Tibial artery (tissue), 4 donors: Measurements from ENCODE around the gene SRGN.

ENCODE experiments used
- DNase-seq, 2 donors: peaks; one replicate each; pipeline ENCODE4 v3.0.0-alpha.2; 2019
- H3K27ac ChIP-seq, 2 donors: fragments of 200-600 bp; sonication (generic) in 1 of 2; 1 replicate in 1 of 2; 2 replicates in 1 of 2; pipeline ENCODE4 v1.5.1; 2018 to 2019; ENCODE audit warnings: mild to moderate bottlenecking in 1 of 2
- H3K27me3 ChIP-seq, 2 donors: fragments of 200-600 bp; sonication (generic) in 1 of 2; one replicate each; pipeline versions ENCODE4 v1.5.1 to v1.6.0; 2016 to 2019
- H3K36me3 ChIP-seq, 3 donors: fragments of 200-600 bp; sonication (generic) in 2 of 3; one replicate each; pipeline ENCODE4 v1.5.1; 2016 to 2019; ENCODE audit warnings: mild to moderate bottlenecking in 2 of 3
- H3K4me1 ChIP-seq, 4 donors: fragments of 200-600 bp; sonication (generic) in 2 of 4; 1 replicate in 3 of 4; 2 replicates in 1 of 4; pipeline ENCODE4 v1.5.1; 2016 to 2019
- H3K4me3 ChIP-seq, 2 donors: fragments of 200-600 bp; sonication (generic) in 1 of 2; 1 replicate in 1 of 2; 2 replicates in 1 of 2; pipeline ENCODE4 v1.5.1; 2018 to 2019; ENCODE audit warnings: mild to moderate bottlenecking in 2 of 2
- H3K9me3 ChIP-seq, 3 donors: fragments of 200-600 bp; sonication (generic) in 1 of 3; one replicate each; pipeline ENCODE4 v1.5.1; 2016 to 2019
- intact Hi-C: fragments of 100-400 bp; cut with DNase I; formaldehyde crosslinking; loops from one replicate; pipeline ENCODE4 v1.15.0; 2023; ENCODE audit warnings: low total_unique reads
- TF ChIP-seq, protein P1 (sequence below), 2 experiments: fragments of 200-600 bp in 1 of 2; fragments of 450-650 bp in 1 of 2; IDR thresholded peaks; one replicate each; pipeline ENCODE4 v1.5.1; 2017 to 2019; ENCODE audit warnings: antibody characterized with exemption in 2 of 2, mild to moderate bottlenecking in 1 of 2, moderate library complexity in 1 of 2

The SRGN gene

DNA sequence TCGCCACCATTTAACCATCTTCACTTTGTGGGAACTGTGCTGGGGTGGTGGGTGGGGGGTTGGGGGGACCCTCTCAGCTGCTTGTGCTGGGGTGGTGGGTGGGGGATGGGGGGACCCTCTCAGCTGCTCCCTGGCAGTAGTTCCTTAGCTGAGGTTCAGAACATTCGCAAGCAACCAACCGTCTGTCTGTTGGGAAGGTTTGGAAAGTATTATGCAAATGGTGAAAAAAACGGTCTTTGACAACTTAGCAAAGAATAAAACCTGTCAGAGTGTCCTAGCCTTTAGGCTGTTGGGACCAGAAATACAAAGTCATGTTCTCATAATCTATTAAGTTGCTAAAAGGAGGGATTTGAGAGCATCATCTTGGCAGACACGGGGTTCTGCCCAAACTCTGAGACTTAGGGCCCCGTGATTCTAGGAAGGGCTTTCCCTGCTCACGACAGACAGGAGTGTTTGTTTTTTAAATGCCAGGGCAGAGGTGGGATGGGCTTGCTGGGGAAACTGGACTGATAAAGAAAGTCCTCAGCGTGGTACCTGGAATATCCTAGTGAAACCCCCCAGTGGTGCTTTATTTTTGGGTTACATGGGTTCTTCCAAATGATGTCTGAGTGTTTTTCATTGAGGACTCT, 14.1 kb upstream of the SRGN start:
- Histone ChIP-seq H3K36me3 (no peaks in the 10 kb centered on the region), H3K4me1 (no peaks in the 10 kb centered on the region), H3K27ac (no peak overlapping the region), H3K4me3 (no peak overlapping the region), H3K9me3 (no peaks in the 10 kb centered on the region), H3K27me3 (no peaks in the 10 kb centered on the region)
- DNase-seq: no peak
- intact Hi-C loops: no loop called here
- TF ChIP-seq, protein P1, sequence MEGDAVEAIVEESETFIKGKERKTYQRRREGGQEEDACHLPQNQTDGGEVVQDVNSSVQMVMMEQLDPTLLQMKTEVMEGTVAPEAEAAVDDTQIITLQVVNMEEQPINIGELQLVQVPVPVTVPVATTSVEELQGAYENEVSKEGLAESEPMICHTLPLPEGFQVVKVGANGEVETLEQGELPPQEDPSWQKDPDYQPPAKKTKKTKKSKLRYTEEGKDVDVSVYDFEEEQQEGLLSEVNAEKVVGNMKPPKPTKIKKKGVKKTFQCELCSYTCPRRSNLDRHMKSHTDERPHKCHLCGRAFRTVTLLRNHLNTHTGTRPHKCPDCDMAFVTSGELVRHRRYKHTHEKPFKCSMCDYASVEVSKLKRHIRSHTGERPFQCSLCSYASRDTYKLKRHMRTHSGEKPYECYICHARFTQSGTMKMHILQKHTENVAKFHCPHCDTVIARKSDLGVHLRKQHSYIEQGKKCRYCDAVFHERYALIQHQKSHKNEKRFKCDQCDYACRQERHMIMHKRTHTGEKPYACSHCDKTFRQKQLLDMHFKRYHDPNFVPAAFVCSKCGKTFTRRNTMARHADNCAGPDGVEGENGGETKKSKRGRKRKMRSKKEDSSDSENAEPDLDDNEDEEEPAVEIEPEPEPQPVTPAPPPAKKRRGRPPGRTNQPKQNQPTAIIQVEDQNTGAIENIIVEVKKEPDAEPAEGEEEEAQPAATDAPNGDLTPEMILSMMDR (IDR thresholded peaks at IDR 0.05): no peak

DNA sequence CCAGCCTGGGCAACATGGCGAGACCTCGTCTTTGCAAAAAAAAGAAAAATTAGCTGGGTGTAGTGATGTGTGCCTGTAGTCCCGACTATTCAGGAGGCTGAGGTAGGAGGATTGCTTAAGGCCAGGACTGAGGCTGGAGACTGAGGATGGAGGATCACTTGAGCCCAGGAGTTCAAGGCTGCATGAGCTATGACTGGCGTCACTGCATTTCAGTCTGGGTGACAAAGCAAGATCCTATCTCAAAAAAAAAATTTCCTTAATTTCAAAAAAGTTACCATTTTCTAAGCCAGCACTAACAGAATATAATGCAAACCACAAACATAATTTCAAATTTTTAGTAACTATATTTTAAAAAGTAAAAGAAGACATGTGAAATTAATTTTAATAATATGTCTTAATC, 13.4 kb upstream of the SRGN start:
- Histone ChIP-seq H3K36me3 (no peaks in the 10 kb centered on the region), H3K27me3 (no peaks in the 10 kb centered on the region), H3K4me3 (no peak overlapping the region), H3K4me1 (no peaks in the 10 kb centered on the region), H3K27ac (no peak overlapping the region), H3K9me3 (no peaks in the 10 kb centered on the region)
- intact Hi-C loops: no loop called here
- DNase-seq: no peak
- TF ChIP-seq, protein P1 (IDR thresholded peaks at IDR 0.05): no peak

DNA sequence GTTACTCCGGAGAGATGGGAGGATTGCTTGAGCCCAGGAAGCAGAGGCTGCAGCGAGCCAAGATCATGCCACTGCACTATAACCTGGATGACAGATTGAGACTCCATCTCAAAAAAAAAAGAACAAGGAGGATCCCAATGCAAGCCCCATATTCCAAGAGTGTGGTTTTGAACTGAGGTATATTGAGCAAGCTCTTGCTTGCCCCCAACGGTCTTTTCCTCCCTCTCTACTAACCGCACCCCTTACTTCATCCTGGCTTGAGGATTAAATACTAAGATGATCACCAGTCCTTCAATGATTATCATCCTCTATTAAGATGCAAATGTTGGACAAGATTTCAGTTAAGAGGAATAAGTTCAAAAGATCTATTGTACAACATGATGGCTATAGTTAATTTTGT, 12.5 kb upstream of the SRGN start:
- Histone ChIP-seq H3K27ac (no peak overlapping the region), H3K9me3 (no peaks in the 10 kb centered on the region), H3K4me3 (no peak overlapping the region), H3K36me3 (no peaks in the 10 kb centered on the region), H3K4me1 (no peaks in the 10 kb centered on the region), H3K27me3 (no peaks in the 10 kb centered on the region)
- intact Hi-C loops: no loop called here
- TF ChIP-seq, protein P1 (IDR thresholded peaks at IDR 0.05): no peak
- no peak for DNase-seq

DNA sequence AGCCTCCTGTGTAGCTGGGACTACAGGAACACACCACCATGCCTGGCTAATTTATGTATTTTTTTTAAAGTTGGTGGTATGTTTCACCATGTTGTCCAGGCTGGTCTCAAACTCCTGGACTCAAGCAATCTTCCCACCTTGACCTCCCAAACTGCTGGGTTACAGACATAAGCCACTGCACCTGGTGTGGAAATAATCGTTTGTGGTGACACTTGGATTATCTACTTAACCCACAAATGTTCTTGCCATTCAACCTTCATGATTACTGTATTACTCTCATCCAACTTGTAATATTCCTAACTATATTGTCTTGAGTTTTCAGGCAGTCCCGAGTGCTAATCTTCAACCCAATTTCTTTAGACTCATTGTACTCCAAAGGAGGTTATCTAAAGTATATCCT, 9.6 kb upstream of the SRGN start:
- H3K27ac ChIP-seq: no peak overlapping the region
- H3K36me3 ChIP-seq: no peaks in the 10 kb centered on the region
- H3K4me3 ChIP-seq: no peak overlapping the region
- TF ChIP-seq, protein P1 (IDR thresholded peaks at IDR 0.05): no peak
- no peaks in the 10 kb centered on the region for H3K27me3 ChIP-seq
- intact Hi-C loops: no loop called here
- no peaks in the 10 kb centered on the region for H3K4me1 ChIP-seq
- no peaks in the 10 kb centered on the region for H3K9me3 ChIP-seq
- DNase-seq: no peak

DNA sequence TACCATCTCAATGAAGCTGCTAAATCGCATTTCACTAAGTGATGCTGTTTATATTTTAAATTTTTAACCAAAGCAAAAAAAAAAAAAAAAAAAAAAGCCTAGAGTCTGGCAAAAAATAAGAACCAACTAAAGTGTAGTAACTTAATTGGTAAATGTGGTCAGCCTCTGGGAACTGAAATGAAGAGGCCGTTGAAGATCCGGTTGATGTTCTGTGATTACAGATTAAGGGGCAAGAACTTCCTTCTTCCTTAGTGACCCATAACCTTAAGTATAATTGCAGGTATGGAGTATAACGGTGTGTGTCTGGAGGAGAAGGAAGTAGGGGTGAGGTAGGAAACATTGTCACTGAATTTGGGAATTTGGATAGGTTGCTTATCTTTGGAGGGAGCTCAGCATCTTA, 7.7 kb upstream of the SRGN start:
- H3K27ac ChIP-seq: no peak overlapping the region
- DNase-seq: no peak
- H3K27me3 ChIP-seq: no peaks in the 10 kb centered on the region
- no peak overlapping the region for H3K4me3 ChIP-seq
- no peaks in the 10 kb centered on the region for H3K36me3 ChIP-seq
- intact Hi-C loops: no loop called here
- no peaks in the 10 kb centered on the region for H3K9me3 ChIP-seq
- TF ChIP-seq, protein P1 (IDR thresholded peaks at IDR 0.05): no peak
- no peaks in the 10 kb centered on the region for H3K4me1 ChIP-seq
